Urinary bladder (tissue), 4 donors: ENCODE results near the gene ZNF83. TPM values are rescaled to one million over a fixed set of nuclear protein-coding genes. Genes with fewer than 3 reads are reported as not detected.
A peak's percentile ranks its signal among the peaks of the same experiment; 100 is the strongest.
"Not testable (repeated sequence)": the region's sequence is repeated elsewhere in the genome, so short reads cannot be mapped to it uniquely, and the experiment has no call there.

ENCODE experiments used
- DNase-seq: peaks from one replicate; pipeline ENCODE4 v3.0.0-alpha.2; 2015; ENCODE audit errors: extremely low spot score
- H3K27ac ChIP-seq: one replicate; pipeline ENCODE4 v1.5.1; 2013; ENCODE audit warnings: low read depth, mild to moderate bottlenecking, moderate library complexity
- H3K36me3 ChIP-seq: one replicate; pipeline ENCODE4 v1.6.1; 2013; ENCODE audit warnings: mild to moderate bottlenecking, moderate library complexity; ENCODE audit not compliant: insufficient read depth
- H3K4me1 ChIP-seq: one replicate; pipeline ENCODE4 v1.6.1; 2013; ENCODE audit warnings: mild to moderate bottlenecking, moderate library complexity; ENCODE audit not compliant: insufficient read depth
- H3K4me3 ChIP-seq: one replicate; pipeline ENCODE4 v1.5.1; 2013; ENCODE audit warnings: low read depth, low read length
- WGBS: extraction: QIAGEN DNeasy Blood & Tissue Kit; methylation state at CpG from one replicate; pipeline ENCODE4 v1.1.7; 2013; 5-methylcytosine and 5-hydroxymethylcytosine counted together
- polyA plus RNA-seq: library from polyadenylated mRNA; stranded (reverse); fragments of 200-250 nt; gene quantifications from one replicate; pipeline ENCODE4 v1.2.3, GENCODE V29; 2013
- total RNA-seq: library from RNA; depleted of rRNA; stranded (reverse); fragments of >200 nt; gene quantifications from one replicate; pipeline ENCODE4 v1.2.3, GENCODE V29; 2014
- donor health status: healthy with polysubstance abuse.
- donor health status: healthy.

Gene ZNF83
- total and polyA plus RNA-seq, 2 donors = 28.2 to 132 TPM

GRCh38 chr19:52621376-52621775 is 16.8 kb downstream of the ZNF83 start:
- Histone ChIP-seq H3K36me3 (peaks cover 9% of the 10 kb centered on the region), H3K27ac (no peak overlapping the region), H3K4me3 (no peak overlapping the region), H3K4me1 (no peaks in the 10 kb centered on the region)
- 91% methylated on average over 3 of the region's 3 CpGs for WGBS
- DNase-seq = no peak

GRCh38 chr19:52613299-52613906 is 24.8 kb downstream of the ZNF83 start:
- WGBS = 98% methylated on average over 5 of the region's 5 CpGs
- Histone ChIP-seq H3K36me3 (peaks cover 9% of the 10 kb centered on the region), H3K27ac (no peak overlapping the region), H3K4me3 (no peak overlapping the region), H3K4me1 (no peaks in the 10 kb centered on the region)
- no peak for DNase-seq

- Histone ChIP-seq H3K4me3 (no peak overlapping the region), H3K4me1 (no peaks in the 10 kb centered on the region), H3K27ac (no peak overlapping the region), H3K36me3 (no peaks in the 10 kb centered on the region)
- 78% methylated on average over 14 of the region's 14 CpGs for WGBS
- no peak for DNase-seq
Observed at GRCh38 chr19:52603558-52604207, 34.5 kb downstream of the ZNF83 start.

- no peaks in the 10 kb centered on the region for H3K4me1 ChIP-seq
- no peak overlapping the region for H3K4me3 ChIP-seq
- H3K27ac ChIP-seq = no peak overlapping the region
- H3K36me3 ChIP-seq = no peaks in the 10 kb centered on the region
- WGBS = 86% methylated on average over 2 of the region's 2 CpGs
- DNase-seq = no peak
Observed at GRCh38 chr19:52602941-52603340, 35.2 kb downstream of the ZNF83 start.

- not testable (repeated sequence) for H3K4me1 ChIP-seq, DNase-seq, H3K36me3 ChIP-seq, H3K27ac ChIP-seq
- peak overlapping the region; percentile 75 for H3K4me3 ChIP-seq
- 48% methylated on average over 3 of the region's 3 CpGs for WGBS
Observed at GRCh38 chr19:52601974-52602366, 36.2 kb downstream of the ZNF83 start.

- no peaks in the 10 kb centered on the region for H3K36me3 ChIP-seq
- H3K4me1 ChIP-seq = no peaks in the 10 kb centered on the region
- DNase-seq = peak; percentile 72
- WGBS = under 1% methylated on average over 62 of the region's 62 CpGs
- H3K4me3 ChIP-seq = peak overlapping the region; percentile 75
- H3K27ac ChIP-seq = peak overlapping the region; percentile 65
Observed at GRCh38 chr19:52601025-52601973, 36.9 kb downstream of the ZNF83 start.

- Histone ChIP-seq H3K27ac (peak overlapping the region; percentile 29), H3K36me3 (no peaks in the 10 kb centered on the region), H3K4me3 (peak overlapping the region; percentile 75), H3K4me1 (no peaks in the 10 kb centered on the region)
- under 1% methylated on average over 15 of the region's 15 CpGs for WGBS
- no peak for DNase-seq
Observed at GRCh38 chr19:52600639-52601024, 37.5 kb downstream of the ZNF83 start.

GRCh38 chr19:52599241-52599640 is 38.9 kb downstream of the ZNF83 start:
- Histone ChIP-seq H3K4me1 (no peaks in the 10 kb centered on the region), H3K27ac (no peak overlapping the region), H3K36me3 (no peaks in the 10 kb centered on the region), H3K4me3 (no peak overlapping the region)
- no peak for DNase-seq
- WGBS = 87% methylated on average over 3 of the region's 3 CpGs

- 98% methylated on average over 24 of the region's 25 CpGs for WGBS
- H3K36me3 ChIP-seq, H3K27ac ChIP-seq, H3K4me3 ChIP-seq, DNase-seq, H3K4me1 ChIP-seq: not testable (repeated sequence)
Observed at GRCh38 chr19:52593441-52593840, 44.7 kb downstream of the ZNF83 start.

- Histone ChIP-seq H3K4me1 (no peaks in the 10 kb centered on the region), H3K4me3 (no peak overlapping the region), H3K27ac (no peak overlapping the region), H3K36me3 (peaks cover 3% of the 10 kb centered on the region)
- 96% methylated on average over 3 of the region's 3 CpGs for WGBS
- no peak for DNase-seq
Observed at GRCh38 chr19:52592301-52592700, 45.9 kb downstream of the ZNF83 start.

GRCh38 chr19:52590728-52591127 is 47.4 kb downstream of the ZNF83 start:
- Histone ChIP-seq H3K27ac (peak overlapping the region; percentile 23), H3K4me3 (no peak overlapping the region), H3K36me3 (peaks cover 3% of the 10 kb centered on the region), H3K4me1 (no peaks in the 10 kb centered on the region)
- WGBS = 82% methylated on average over 5 of the region's 5 CpGs
- DNase-seq = no peak

GRCh38 chr19:52585604-52586003 is 52.6 kb downstream of the ZNF83 start:
- H3K4me1 ChIP-seq = no peaks in the 10 kb centered on the region
- H3K36me3 ChIP-seq = peaks cover 6% of the 10 kb centered on the region
- no peak overlapping the region for H3K4me3 ChIP-seq
- no peak overlapping the region for H3K27ac ChIP-seq
- WGBS = 89% methylated on average over 6 of the region's 6 CpGs
- DNase-seq = no peak

GRCh38 chr19:52584736-52585440 is 53.3 kb downstream of the ZNF83 start:
- Histone ChIP-seq H3K36me3 (peaks cover 4% of the 10 kb centered on the region), H3K4me3 (peak overlapping the region; percentile 30), H3K27ac (no peak overlapping the region), H3K4me1 (no peaks in the 10 kb centered on the region)
- DNase-seq = no peak
- WGBS = 19% methylated on average over 39 of the region's 39 CpGs
